Heart left ventricle (tissue), 13 donors: Measurements from ENCODE around the gene HHATL.

Experiments used
- CTCF ChIP-seq, 12 donors: fragments of 200-600 bp; sonication (generic) in 4 of 12; IDR thresholded peaks; one replicate each; pipeline versions ENCODE4 v1.5.0 to v1.8.0; 2018 to 2022; ENCODE audit warnings: antibody characterized with exemption in 12 of 12, mild to moderate bottlenecking in 5 of 12
- POLR2A ChIP-seq, 2 donors: fragments of 450-650 bp; IDR thresholded peaks; one replicate each; pipeline ENCODE4 v1.6.1; 2017; ENCODE audit warnings: antibody characterized with exemption in 2 of 2, mild to moderate bottlenecking in 2 of 2, moderate library complexity in 2 of 2
- donor health status: ischemic (EF 13 %, LVEDD 7.1; RV severe dilation, severe dysfunction).
- donor health status: DM: no; HTN: yes; CAD: no.
- donor health status: DM: no; HTN: no; CAD: no.
- donor health status: ischemic (EF 25% LVEDD 6.9; RV normal size, moderate dysfunction).
- donor health status: ischemic (EF 25% LVEDD 5.7; RV mildly dilated, moderate dysfunction).
- donor health status: ischemic (EF 35%, LVEDD 5.7; RV mildly dilated, moderate dysfunction).
- donor health status: nonischemic (EF 11% LVEDD 7.7; RV severe dilation, severe dysfunction).
- donor health status: DM: yes; HTN: yes; CAD: no.
- donor health status: PGD.
- donor health status: ischemic (EF 29% LVEDD 5.4; RV normal size, mild dysfunction).
- donor health status: nonischemic (EF 23%, LVEDD 6.1; RV moderate dilation, normal function).

- no peak for TF ChIP-seq CTCF (IDR thresholded peaks at IDR 0.05)
- no peak for TF ChIP-seq POLR2A (IDR thresholded peaks at IDR 0.05)
Observed at GRCh38 chr3:42712344-42712648, 9.7 kb upstream of the HHATL start.
